OCI-LY1 (cell line): ENCODE results near the gene ADCY4.
"Not testable (repeated sequence)": the region's sequence is repeated elsewhere in the genome, so short reads cannot be mapped to it uniquely, and the experiment has no call there.

Experiments
- EZH2 ChIP-seq: fragments of 200-600 bp; sonication (generic), shearing (Covaris generic); IDR thresholded peaks from 2 replicates; pipeline ENCODE4 v1.8.0; 2017; ENCODE audit warnings: borderline replicate concordance, mixed run types, mild to moderate bottlenecking, antibody characterized with exemption, low read length, moderate library complexity, mixed read lengths
- TF ChIP-seq, protein P1 (sequence below): fragments of 200-600 bp; sonication (generic), shearing (Covaris generic); IDR thresholded peaks from 2 replicates; pipeline ENCODE4 v1.5.1; 2017; ENCODE audit warnings: mild to moderate bottlenecking, antibody characterized with exemption, low read length, moderate library complexity, mixed read lengths

GRCh38 chr14:24354482-24354825, 19.6 kb upstream of the ADCY4 start:
- TF ChIP-seq, protein P1, sequence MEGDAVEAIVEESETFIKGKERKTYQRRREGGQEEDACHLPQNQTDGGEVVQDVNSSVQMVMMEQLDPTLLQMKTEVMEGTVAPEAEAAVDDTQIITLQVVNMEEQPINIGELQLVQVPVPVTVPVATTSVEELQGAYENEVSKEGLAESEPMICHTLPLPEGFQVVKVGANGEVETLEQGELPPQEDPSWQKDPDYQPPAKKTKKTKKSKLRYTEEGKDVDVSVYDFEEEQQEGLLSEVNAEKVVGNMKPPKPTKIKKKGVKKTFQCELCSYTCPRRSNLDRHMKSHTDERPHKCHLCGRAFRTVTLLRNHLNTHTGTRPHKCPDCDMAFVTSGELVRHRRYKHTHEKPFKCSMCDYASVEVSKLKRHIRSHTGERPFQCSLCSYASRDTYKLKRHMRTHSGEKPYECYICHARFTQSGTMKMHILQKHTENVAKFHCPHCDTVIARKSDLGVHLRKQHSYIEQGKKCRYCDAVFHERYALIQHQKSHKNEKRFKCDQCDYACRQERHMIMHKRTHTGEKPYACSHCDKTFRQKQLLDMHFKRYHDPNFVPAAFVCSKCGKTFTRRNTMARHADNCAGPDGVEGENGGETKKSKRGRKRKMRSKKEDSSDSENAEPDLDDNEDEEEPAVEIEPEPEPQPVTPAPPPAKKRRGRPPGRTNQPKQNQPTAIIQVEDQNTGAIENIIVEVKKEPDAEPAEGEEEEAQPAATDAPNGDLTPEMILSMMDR, result not testable (repeated sequence)
- not testable (repeated sequence) for TF ChIP-seq EZH2
